Ascending aorta (tissue), 2 donors: ENCODE data around the gene HSDL2. TPM values are rescaled to one million over a fixed set of nuclear protein-coding genes. Genes with fewer than 3 reads are reported as not detected.

Experiments used
- DNase-seq, 2 donors: peaks; one replicate each; pipeline ENCODE4 v3.0.0-alpha.2; 2019; ENCODE audit warnings: low spot score in 2 of 2
- H3K27ac ChIP-seq, 2 donors: fragments of 200-600 bp; sonication (generic); one replicate each; pipeline ENCODE4 v1.5.1; 2016 to 2017; ENCODE audit warnings: mild to moderate bottlenecking in 1 of 2
- H3K27me3 ChIP-seq: fragments of 200-600 bp; sonication (generic); one replicate; pipeline ENCODE4 v1.5.1; 2017
- H3K36me3 ChIP-seq, 2 donors: fragments of 200-600 bp; sonication (generic); one replicate each; pipeline ENCODE4 v1.5.1; 2016
- H3K4me1 ChIP-seq, 2 donors: fragments of 200-600 bp; sonication (generic); one replicate each; pipeline ENCODE4 v1.5.1; 2016 to 2017; ENCODE audit warnings: mild to moderate bottlenecking in 1 of 2
- H3K4me3 ChIP-seq, 2 donors: fragments of 200-600 bp; sonication (generic); one replicate each; pipeline ENCODE4 v1.5.1; 2016 to 2017; ENCODE audit warnings: mild to moderate bottlenecking in 1 of 2
- H3K9me3 ChIP-seq, 2 donors: fragments of 200-600 bp; sonication (generic); one replicate each; pipeline ENCODE4 v1.5.1; 2016
- CTCF ChIP-seq, 3 experiments: fragments of 200-600 bp in 2 of 3; fragments of 450-650 bp in 1 of 3; sonication (generic) in 2 of 3; IDR thresholded peaks; one replicate each; pipeline ENCODE4 v1.5.1; 2016 to 2019; ENCODE audit warnings: antibody characterized with exemption in 3 of 3, mild to moderate bottlenecking in 1 of 3, moderate library complexity in 1 of 3
- intact Hi-C: fragments of 100-400 bp; cut with DNase I; formaldehyde crosslinking; loops from one replicate; pipeline ENCODE4 v1.15.1; 2023
- total RNA-seq: library from RNA; depleted of rRNA; stranded (reverse); fragments of >200 nt; gene quantifications from one replicate; pipeline ENCODE4 v1.1.0, GENCODE V29; 2016

Gene HSDL2
- total RNA-seq, 1 donor from 2014 or later, result 18.6 TPM

- Histone ChIP-seq H3K27ac (no peak overlapping the region), H3K4me3 (no peak overlapping the region), H3K9me3 (no peaks in the 10 kb centered on the region), H3K4me1 (no peaks in the 10 kb centered on the region), H3K27me3 (no peaks in the 10 kb centered on the region), H3K36me3 (no peaks in the 10 kb centered on the region)
- DNase-seq, result no peak
- intact Hi-C loops, result no loop called here
- TF ChIP-seq CTCF (IDR thresholded peaks at IDR 0.05), result no peak
These were observed 120.9 kb downstream of the HSDL2 start for GRCh38 chr9:112500842-112501241.

GRCh38 chr9:112501287-112501686 is 121.4 kb downstream of the HSDL2 start:
- no peaks in the 10 kb centered on the region for H3K27me3 ChIP-seq
- H3K4me3 ChIP-seq, result no peak overlapping the region
- TF ChIP-seq CTCF (IDR thresholded peaks at IDR 0.05), result no peak
- H3K4me1 ChIP-seq, result no peaks in the 10 kb centered on the region
- H3K27ac ChIP-seq, result no peak overlapping the region
- intact Hi-C loops, result no loop called here
- H3K9me3 ChIP-seq, result no peaks in the 10 kb centered on the region
- no peak for DNase-seq
- no peaks in the 10 kb centered on the region for H3K36me3 ChIP-seq

- no peak for DNase-seq
- Histone ChIP-seq H3K4me3 (no peak overlapping the region), H3K36me3 (no peaks in the 10 kb centered on the region), H3K4me1 (no peaks in the 10 kb centered on the region), H3K27me3 (no peaks in the 10 kb centered on the region), H3K9me3 (no peaks in the 10 kb centered on the region), H3K27ac (no peak overlapping the region)
- TF ChIP-seq CTCF (IDR thresholded peaks at IDR 0.05), result no peak
- intact Hi-C loops, result no loop called here
These were observed 122.5 kb downstream of the HSDL2 start for GRCh38 chr9:112502175-112502946.

GRCh38 chr9:112503170-112503569 is 123.3 kb downstream of the HSDL2 start:
- H3K4me3 ChIP-seq, result no peak overlapping the region
- no peak overlapping the region for H3K27ac ChIP-seq
- H3K36me3 ChIP-seq, result no peaks in the 10 kb centered on the region
- intact Hi-C loops, result no loop called here
- H3K27me3 ChIP-seq, result no peaks in the 10 kb centered on the region
- DNase-seq, result no peak
- H3K9me3 ChIP-seq, result no peaks in the 10 kb centered on the region
- no peak for TF ChIP-seq CTCF (IDR thresholded peaks at IDR 0.05)
- H3K4me1 ChIP-seq, result no peaks in the 10 kb centered on the region

- H3K4me1 ChIP-seq, result no peaks in the 10 kb centered on the region
These were observed 125.2 kb downstream of the HSDL2 start for GRCh38 chr9:112505086-112505485.

More at GRCh38 chr9:112505086-112505485, 125.2 kb downstream of the HSDL2 start:
- H3K4me3 ChIP-seq, result no peak overlapping the region
- intact Hi-C loops, result no loop called here
- no peaks in the 10 kb centered on the region for H3K9me3 ChIP-seq
- H3K27ac ChIP-seq, result no peak overlapping the region
- H3K36me3 ChIP-seq, result no peaks in the 10 kb centered on the region
- no peaks in the 10 kb centered on the region for H3K27me3 ChIP-seq
- DNase-seq, result no peak
- TF ChIP-seq CTCF (IDR thresholded peaks at IDR 0.05), result no peak
